Fibroblast of pulmonary artery (primary cell): ENCODE data around the gene SCAF4.
"Not testable (repeated sequence)": the region's sequence is repeated elsewhere in the genome, so short reads cannot be mapped to it uniquely, and the experiment has no call there.

Experiments used
- DNase-seq: peaks from one replicate; pipeline ENCODE4 v3.0.0-alpha.2; 2010; ENCODE audit warnings: low read depth
- H3K4me3 ChIP-seq: replicated peaks from 2 replicates; pipeline ENCODE4 v1.5.1; 2011; ENCODE audit warnings: low read depth, mild to moderate bottlenecking, control low read depth, low read length, moderate library complexity
- CTCF ChIP-seq: IDR thresholded peaks from 2 replicates; pipeline ENCODE4 v1.5.1; 2011; ENCODE audit warnings: mild to moderate bottlenecking, control low read depth, low read length, inconsistent platforms; ENCODE audit errors: missing control alignments

Gene SCAF4

GRCh38 chr21:31668651-31669491, 63.0 kb downstream of the SCAF4 start:
- no peak for DNase-seq
- TF ChIP-seq CTCF = no peak
- no peak overlapping the region for H3K4me3 ChIP-seq

- no peak for DNase-seq
- H3K4me3 ChIP-seq = no peak overlapping the region
- no peak for TF ChIP-seq CTCF
Observed at GRCh38 chr21:31667639-31668038, 64.3 kb downstream of the SCAF4 start.

- no peak for TF ChIP-seq CTCF
- DNase-seq = no peak
- H3K4me3 ChIP-seq = no peak overlapping the region
Observed at GRCh38 chr21:31667132-31667531, 64.8 kb downstream of the SCAF4 start.

GRCh38 chr21:31666445-31667010, 65.4 kb downstream of the SCAF4 start:
- H3K4me3 ChIP-seq = no peak overlapping the region
- DNase-seq = no peak
- no peak for TF ChIP-seq CTCF

GRCh38 chr21:31665869-31666268, 66.0 kb downstream of the SCAF4 start:
- DNase-seq, H3K4me3 ChIP-seq: not testable (repeated sequence)

GRCh38 chr21:31665397-31665796, 66.5 kb downstream of the SCAF4 start:
- DNase-seq = peak; percentile 35
- no peak for TF ChIP-seq CTCF
- no peak overlapping the region for H3K4me3 ChIP-seq

GRCh38 chr21:31663584-31664249, 68.2 kb downstream of the SCAF4 start:
- DNase-seq = no peak
- no peak overlapping the region for H3K4me3 ChIP-seq
- no peak for TF ChIP-seq CTCF
